Choroid plexus epithelial cell (primary cell): ENCODE results near the gene CNRIP1.
A peak's percentile ranks its signal among the peaks of the same experiment; 100 is the strongest.

Experiments used
- DNase-seq: peaks from one replicate; pipeline ENCODE4 v3.0.0-alpha.2; 2010; ENCODE audit warnings: low read depth
- H3K4me3 ChIP-seq: 2 replicates; pipeline ENCODE4 v1.5.1; 2011; ENCODE audit warnings: low read depth, mild to moderate bottlenecking, control low read depth, low read length, moderate library complexity
- CTCF ChIP-seq: conservative IDR thresholded peaks from 2 replicates; pipeline ENCODE4 v1.5.1; 2011; ENCODE audit warnings: low read depth, mild to moderate bottlenecking, control low read depth, inconsistent platforms, low read length, moderate library complexity

Gene CNRIP1

GRCh38 chr2:68293755-68294154, 26.0 kb downstream of the CNRIP1 start:
- no peak overlapping the region for H3K4me3 ChIP-seq
- no peak for DNase-seq
- no peak for TF ChIP-seq CTCF

GRCh38 chr2:68293024-68293423, 26.7 kb downstream of the CNRIP1 start:
- no peak for TF ChIP-seq CTCF
- no peak overlapping the region for H3K4me3 ChIP-seq
- no peak for DNase-seq

GRCh38 chr2:68292108-68292710, 27.5 kb downstream of the CNRIP1 start:
- H3K4me3 ChIP-seq, result no peak overlapping the region
- peak; percentile 63 for DNase-seq
- TF ChIP-seq CTCF, result peak; percentile 86

- TF ChIP-seq CTCF, result no peak
- H3K4me3 ChIP-seq, result no peak overlapping the region
- no peak for DNase-seq
Measured at GRCh38 chr2:68291314-68291713, 28.4 kb downstream of the CNRIP1 start.

GRCh38 chr2:68290901-68291300, 28.8 kb downstream of the CNRIP1 start:
- no peak for DNase-seq
- no peak overlapping the region for H3K4me3 ChIP-seq
- no peak for TF ChIP-seq CTCF

- DNase-seq, result peak; percentile 72
- H3K4me3 ChIP-seq, result no peak overlapping the region
- TF ChIP-seq CTCF, result no peak
Measured at GRCh38 chr2:68287580-68288441, 31.9 kb downstream of the CNRIP1 start.

- peak; percentile 65 for DNase-seq
- TF ChIP-seq CTCF, result no peak
- no peak overlapping the region for H3K4me3 ChIP-seq
Measured at GRCh38 chr2:68284896-68285295, 34.9 kb downstream of the CNRIP1 start.
